ENCODE results near the gene TMEM25.

- no peak for TF ChIP-seq CTCF (IDR thresholded peaks at IDR 0.05; ENCODE audit: low read depth, low read length)
- TF ChIP-seq EZH2phosphoT487 (IDR thresholded peaks at IDR 0.05; ENCODE audit: low read depth), result no peak
Measured at GRCh38 chr11:118535261-118535660, 4.3 kb downstream of the TMEM25 start.

All from OCI-LY3 (cell line).